M059J (cell line): ENCODE measurements around the gene SLPI. TPM values are rescaled to one million over a fixed set of nuclear protein-coding genes. Genes with fewer than 3 reads are reported as not detected.

Experiments used
- DNase-seq: peaks from one replicate; pipeline ENCODE4 v3.0.0-alpha.2; 2012; ENCODE audit warnings: low read depth
- total RNA-seq: library from RNA; depleted of rRNA; stranded (reverse); fragments of >200 nt; shearing (Covaris generic); gene quantifications from 2 replicates; pipeline ENCODE4 v1.2.3, GENCODE V29; 2014; rRNA removed

The SLPI gene
- total RNA-seq, 1 experiment from 2014 or later: 0.30 TPM

DNA sequence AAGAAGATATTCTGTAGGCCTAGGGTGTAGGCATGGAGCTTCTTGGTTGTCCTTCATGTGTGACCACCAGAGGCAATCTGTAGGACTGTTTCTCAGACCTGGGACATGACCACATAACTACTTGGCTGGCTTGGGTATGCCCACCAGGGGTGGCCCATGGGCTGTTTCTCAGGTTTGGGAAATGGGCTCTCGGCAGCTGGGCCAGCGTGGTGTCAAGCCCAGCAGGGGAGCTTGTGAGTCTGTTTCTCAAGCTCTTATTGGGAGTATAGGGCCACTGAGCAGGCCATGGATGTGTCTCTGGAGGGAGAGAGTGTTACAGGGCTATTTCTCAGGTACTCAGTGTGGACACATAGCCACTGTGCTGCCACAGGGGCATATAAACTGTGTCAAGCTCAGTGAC lies 35.7 kb downstream of the SLPI start:
- no peak for DNase-seq

DNA sequence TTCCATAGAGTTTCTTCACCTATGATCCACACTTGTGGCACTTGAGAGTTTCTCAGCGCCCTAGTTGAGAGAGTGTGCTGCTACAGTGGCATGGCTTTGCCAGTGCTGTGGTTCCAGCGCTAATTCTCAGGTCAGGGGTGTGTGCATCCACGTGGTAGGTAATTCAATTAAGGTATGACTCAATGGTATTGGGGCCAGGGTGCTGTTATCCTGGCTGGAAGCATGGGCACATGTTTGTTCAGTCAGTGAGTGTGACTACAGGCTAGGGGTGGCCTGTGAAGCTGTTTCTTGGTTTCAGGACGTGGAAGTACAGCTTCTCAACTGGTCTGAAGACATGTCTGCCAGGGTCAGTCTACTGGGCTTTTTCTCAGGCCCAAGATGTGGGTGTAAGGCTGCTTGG lies 36.2 kb downstream of the SLPI start:
- DNase-seq: peak; percentile 42

DNA sequence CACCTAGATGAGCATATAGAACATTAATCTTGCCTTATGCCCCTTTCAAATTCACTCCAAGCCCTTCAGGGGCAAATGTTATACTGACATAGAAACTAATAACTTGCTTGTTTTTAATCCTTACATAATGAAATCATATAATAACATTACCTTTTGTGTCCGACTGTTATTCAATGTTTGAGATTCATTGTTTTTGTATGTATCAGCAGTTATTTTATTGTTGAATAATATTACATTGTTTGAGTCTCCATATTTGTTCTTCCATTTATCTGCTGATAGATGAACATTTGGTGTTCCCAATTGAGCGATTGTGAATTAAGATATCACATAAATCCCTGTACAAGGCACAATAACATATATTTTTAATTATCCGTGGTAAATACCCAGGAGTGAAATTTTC lies 41.5 kb downstream of the SLPI start:
- no peak for DNase-seq

DNA sequence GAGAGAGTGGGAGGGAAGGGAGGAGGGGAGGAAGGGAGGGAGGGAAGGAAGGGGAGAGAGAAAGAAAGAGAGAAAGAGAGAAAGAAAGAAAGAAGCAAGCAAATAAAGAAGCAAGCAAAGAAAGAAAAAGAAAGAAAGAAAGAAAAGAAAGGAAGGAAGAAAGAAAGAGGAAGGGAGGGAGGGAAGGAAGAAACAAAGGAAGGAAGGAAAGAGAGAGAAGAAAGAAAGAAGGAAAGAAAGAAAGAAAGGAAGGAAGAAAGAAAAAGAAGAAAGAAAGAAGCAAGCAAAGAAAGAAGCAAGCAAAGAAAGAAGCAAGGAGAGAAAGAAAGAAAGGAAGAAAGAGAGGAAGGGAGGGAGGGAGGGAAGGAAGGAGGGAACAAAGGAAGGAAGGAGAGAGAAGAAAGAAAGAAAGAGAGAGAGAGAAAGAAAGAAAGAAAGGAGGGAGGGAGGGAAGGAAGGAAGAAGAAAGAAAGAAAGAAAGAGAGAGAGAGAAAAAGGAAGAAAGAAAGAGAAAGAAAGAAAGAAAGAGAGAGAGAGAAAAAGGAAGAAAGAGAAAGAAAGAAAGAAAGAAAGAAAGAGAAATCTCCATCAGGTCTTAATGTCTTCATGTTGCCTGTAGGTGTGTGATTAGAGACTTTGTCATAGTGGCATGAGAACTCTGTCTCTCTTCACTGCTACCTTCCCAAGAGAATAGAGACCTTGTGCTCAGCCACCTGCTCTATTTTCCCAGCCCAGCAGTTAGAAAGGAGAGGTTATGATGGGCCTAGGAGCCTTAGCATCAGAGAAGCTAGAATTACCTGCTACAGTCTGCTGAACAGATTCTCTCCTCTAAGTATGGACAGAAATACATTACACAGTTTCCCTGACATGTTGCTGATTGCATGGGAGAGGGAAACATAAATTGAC lies 42.5 kb downstream of the SLPI start:
- no peak for DNase-seq

GRCh38 chr20:45209924-45210323 lies 44.4 kb downstream of the SLPI start:
- DNase-seq: no peak

GRCh38 chr20:45206725-45207124 lies 47.6 kb downstream of the SLPI start, which contains the start of gene SEMG1:
TSS of gene SEMG1 (plus strand) at chr20:45207033. CDS start at chr20:45207054, 21 bp downstream.
- no peak for DNase-seq

Other genes with a start within 250 kb of the SLPI start
- 0.34 and 1.5 TPM in 2 replicates for gene KCNS1, start 153.4 kb downstream of the SLPI start, total RNA-seq
- not detected in 2 replicates for gene WFDC5, start 139.4 kb downstream of the SLPI start, total RNA-seq
- not detected in 2 replicates for gene WFDC12, start 130.1 kb downstream of the SLPI start, total RNA-seq
- not detected in 2 replicates for gene PI3, start 79.7 kb downstream of the SLPI start, total RNA-seq
- not detected in 2 replicates for gene SEMG1, start 47.5 kb downstream of the SLPI start, total RNA-seq
- not detected in 2 replicates for gene SEMG2, start 33.2 kb downstream of the SLPI start, total RNA-seq
- not detected in 2 replicates for gene RBPJL, start 52.3 kb upstream of the SLPI start, total RNA-seq
- not detected in 2 replicates for gene MATN4, start 53.7 kb upstream of the SLPI start, total RNA-seq
- 177 and 189 TPM in 2 replicates for gene SDC4, start 93.9 kb upstream of the SLPI start, total RNA-seq
- 26.7 and 29.4 TPM in 2 replicates for gene SYS1, start 108.6 kb upstream of the SLPI start, total RNA-seq
- gene TP53TG5, start 123.8 kb upstream of the SLPI start, total RNA-seq: not detected in 2 replicates
- 15.4 and 17.6 TPM in 2 replicates for gene DBNDD2, start 153.7 kb upstream of the SLPI start, total RNA-seq
- gene PIGT, start 161.6 kb upstream of the SLPI start, total RNA-seq: 250 and 270 TPM in 2 replicates
- gene WFDC2, start 215.2 kb upstream of the SLPI start, total RNA-seq: not detected in 2 replicates